SH-SY5Y (cell line): ENCODE measurements around the gene TFEB.

Source experiments
- GATA2 ChIP-seq: IDR thresholded peaks from 2 replicates; pipeline ENCODE4 v1.6.1; 2011; ENCODE audit warnings: mild to moderate bottlenecking, low read depth, low read length
- GATA3 ChIP-seq: IDR thresholded peaks from 2 replicates; pipeline ENCODE4 v1.6.1; 2011; ENCODE audit warnings: low read depth, mild to moderate bottlenecking, low read length, moderate library complexity

GRCh38 chr6:41768545-41769308 is 33.3 kb upstream of the TFEB start:
- no peak for TF ChIP-seq GATA3
- TF ChIP-seq GATA2 = no peak
